SKM-1 treated with dmso at 0.1 percent for 144 hours (cell line): Measurements from ENCODE around the gene LMBRD2.

Experiments used
- DNase-seq: peaks from one replicate; lab custom pipeline; 2025; ENCODE audit not compliant: unreplicated experiment; lab: John Stamatoyannopoulos, UW

The LMBRD2 gene

GRCh38 chr5:36054647-36055046 is 97.0 kb downstream of the LMBRD2 start:
- DNase-seq: no peak

DNA sequence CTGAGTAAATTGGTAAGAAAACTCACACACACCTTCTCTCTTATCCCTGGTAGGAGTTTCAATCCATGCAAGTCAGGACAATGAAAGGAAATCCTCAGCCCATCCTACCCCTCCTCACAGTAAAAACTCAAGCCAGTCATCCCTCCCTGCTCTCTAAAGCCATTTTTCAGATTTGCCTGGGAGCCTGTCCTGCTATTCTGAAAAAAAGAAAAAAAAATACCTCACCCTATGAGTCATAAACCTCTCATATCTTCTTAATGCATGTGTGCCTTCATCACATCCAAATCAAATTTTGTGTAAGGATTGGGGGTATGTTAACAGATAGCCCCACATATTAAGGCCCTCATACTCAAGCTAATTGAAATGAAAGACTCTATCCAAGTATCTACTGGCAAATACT is 99.1 kb downstream of the LMBRD2 start:
- DNase-seq: no peak

DNA sequence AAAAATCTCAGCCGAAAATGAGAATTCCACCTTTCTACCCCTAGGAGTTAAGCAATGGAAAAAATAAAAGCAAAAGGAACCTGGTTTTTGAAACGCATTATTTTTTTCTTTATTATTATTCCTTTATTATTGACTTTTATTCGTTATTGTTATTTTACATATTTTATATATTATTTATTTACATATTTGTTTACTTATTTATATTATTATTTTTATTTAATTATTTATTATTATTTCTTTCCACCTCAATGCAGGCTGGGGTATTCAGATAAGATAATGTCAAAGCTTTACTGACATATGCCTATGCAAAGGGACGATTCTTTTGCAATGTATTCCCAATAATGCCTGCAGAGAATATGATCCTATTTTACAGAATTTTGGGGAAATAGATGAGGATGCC is 101.7 kb downstream of the LMBRD2 start:
- DNase-seq: no peak
